ENCODE measurements around the gene BBLN.

- TF ChIP-seq CTCF (conservative IDR thresholded peaks at IDR 0.05; ENCODE audit: low read depth, low read length) (no peak), POLR2A (IDR thresholded peaks at IDR 0.05; ENCODE audit: low read depth, low read length) (no peak), MXI1 (IDR thresholded peaks at IDR 0.05; ENCODE audit: borderline replicate concordance, low read depth, low read length) (no peak), RFX5 (IDR thresholded peaks at IDR 0.05; ENCODE audit: low read depth, low read length) (no peak)
Measured at GRCh38 chr9:128164307-128164885, 4.3 kb downstream of the BBLN start.
